GM06990 (cell line): ENCODE data around the gene DISC1.

Experiments used
- DNase-seq: peaks from one replicate; pipeline ENCODE4 v3.0.0-alpha.2; 2011; ENCODE audit not compliant: insufficient read length; ENCODE audit errors: extremely low read depth
- H3K27me3 ChIP-seq: replicated peaks from 2 replicates; pipeline ENCODE4 v1.6.0; 2011; ENCODE audit warnings: low read length; ENCODE audit not compliant: control insufficient read depth, insufficient read depth
- H3K36me3 ChIP-seq: 2 replicates; pipeline ENCODE4 v1.5.1; 2011; ENCODE audit warnings: low read length; ENCODE audit not compliant: control insufficient read depth, insufficient read depth
- H3K4me3 ChIP-seq: replicated peaks from 2 replicates; pipeline ENCODE4 v1.5.1; 2011; ENCODE audit warnings: low read depth, mild to moderate bottlenecking, control low read depth, low read length
- TF ChIP-seq, protein P1 (sequence below): IDR thresholded peaks from 2 replicates; pipeline ENCODE4 v1.5.1; 2011; ENCODE audit warnings: low read length, control low read depth, mild to moderate bottlenecking, inconsistent platforms; ENCODE audit not compliant: insufficient read depth, poor library complexity, severe bottlenecking

The DISC1 gene

DNA sequence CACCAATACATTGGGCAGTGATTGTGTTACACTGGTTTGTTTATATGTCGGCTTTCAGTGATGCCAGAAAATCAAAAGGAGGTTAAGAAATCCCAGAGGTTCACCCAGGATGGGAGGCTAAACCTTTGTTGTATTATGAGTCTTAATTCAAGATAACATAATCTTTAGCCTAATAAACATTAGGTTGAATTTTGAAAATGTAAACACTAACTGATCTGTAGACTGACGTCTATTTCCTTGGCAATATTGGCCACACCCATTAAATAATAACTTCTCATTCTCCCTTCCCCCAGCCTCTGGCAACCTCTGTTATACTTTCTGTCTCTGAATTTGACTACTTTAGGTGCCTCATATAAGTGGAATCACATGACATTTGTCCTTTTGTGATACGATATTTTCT lies 238.7 kb downstream of the DISC1 start:
- no peak for DNase-seq
- H3K27me3 ChIP-seq = no peaks in the 10 kb centered on the region
- no peak overlapping the region for H3K4me3 ChIP-seq
- no peaks in the 10 kb centered on the region for H3K36me3 ChIP-seq
- TF ChIP-seq, protein P1, sequence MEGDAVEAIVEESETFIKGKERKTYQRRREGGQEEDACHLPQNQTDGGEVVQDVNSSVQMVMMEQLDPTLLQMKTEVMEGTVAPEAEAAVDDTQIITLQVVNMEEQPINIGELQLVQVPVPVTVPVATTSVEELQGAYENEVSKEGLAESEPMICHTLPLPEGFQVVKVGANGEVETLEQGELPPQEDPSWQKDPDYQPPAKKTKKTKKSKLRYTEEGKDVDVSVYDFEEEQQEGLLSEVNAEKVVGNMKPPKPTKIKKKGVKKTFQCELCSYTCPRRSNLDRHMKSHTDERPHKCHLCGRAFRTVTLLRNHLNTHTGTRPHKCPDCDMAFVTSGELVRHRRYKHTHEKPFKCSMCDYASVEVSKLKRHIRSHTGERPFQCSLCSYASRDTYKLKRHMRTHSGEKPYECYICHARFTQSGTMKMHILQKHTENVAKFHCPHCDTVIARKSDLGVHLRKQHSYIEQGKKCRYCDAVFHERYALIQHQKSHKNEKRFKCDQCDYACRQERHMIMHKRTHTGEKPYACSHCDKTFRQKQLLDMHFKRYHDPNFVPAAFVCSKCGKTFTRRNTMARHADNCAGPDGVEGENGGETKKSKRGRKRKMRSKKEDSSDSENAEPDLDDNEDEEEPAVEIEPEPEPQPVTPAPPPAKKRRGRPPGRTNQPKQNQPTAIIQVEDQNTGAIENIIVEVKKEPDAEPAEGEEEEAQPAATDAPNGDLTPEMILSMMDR = no peak

DNA sequence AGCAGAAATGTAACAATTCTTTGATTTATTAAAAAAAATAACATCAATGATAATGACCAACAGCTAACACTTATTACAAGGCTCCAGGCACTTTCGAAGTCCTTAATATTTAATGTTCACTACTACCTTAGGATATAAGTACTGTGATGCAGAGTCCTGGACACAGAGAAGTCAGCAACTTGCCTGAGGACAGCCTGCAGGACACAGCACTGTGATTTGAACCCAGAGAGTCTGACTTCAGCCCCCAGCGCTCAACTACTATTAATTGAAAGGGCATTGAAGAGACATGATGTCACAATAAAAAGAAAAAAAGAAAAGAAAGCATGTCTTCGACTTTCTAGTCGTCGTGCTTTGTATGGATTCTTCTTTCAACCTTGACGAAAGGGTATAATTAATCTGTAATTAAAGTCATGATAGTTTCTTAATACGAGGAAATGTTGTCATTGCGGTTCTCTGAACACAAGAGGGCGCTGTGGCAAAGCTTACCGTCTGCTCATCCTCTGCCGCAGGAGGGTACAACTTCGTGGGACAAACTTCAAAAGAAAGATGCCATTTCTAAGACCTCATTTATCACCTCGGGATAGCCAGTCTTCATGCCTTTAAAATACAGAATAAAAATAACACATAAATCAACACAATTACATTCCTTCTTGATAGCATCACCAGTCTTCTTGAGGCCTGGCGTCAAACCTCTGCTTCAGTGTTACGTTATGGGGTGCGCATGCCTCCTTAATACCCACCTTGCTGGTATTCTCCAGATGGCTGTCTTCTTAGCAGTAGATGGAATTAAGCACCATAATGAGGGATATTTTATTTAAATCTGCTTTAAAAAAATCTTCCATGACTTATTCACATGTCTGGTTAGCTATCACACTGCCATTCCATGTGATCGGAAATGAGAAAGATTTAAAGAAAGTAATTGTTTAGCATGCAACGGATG lies 240.1 kb downstream of the DISC1 start:
- Histone ChIP-seq H3K36me3 (no peaks in the 10 kb centered on the region), H3K27me3 (no peaks in the 10 kb centered on the region), H3K4me3 (no peak overlapping the region)
- TF ChIP-seq, protein P1 = peak; percentile 77
- no peak for DNase-seq

DNA sequence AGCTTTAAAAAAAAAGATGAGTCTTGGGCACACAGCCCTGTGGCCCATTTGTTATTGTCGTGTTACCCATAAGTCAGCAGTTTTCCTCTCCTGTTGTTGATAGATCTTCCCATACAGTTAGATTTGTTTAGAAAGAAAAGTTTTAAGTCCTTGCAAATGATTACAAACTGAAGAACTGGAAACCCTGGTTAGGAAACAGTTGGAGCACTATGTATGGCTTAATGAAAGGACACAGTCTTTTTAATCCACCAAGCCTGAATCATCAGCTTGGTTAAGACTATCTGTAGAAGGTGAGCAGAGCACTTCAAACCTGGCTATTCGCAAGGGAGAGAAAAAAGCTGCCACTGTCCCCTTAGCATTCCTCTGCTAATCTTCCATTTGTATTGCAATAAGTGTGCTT lies 241.0 kb downstream of the DISC1 start:
- TF ChIP-seq, protein P1 = no peak
- Histone ChIP-seq H3K4me3 (no peak overlapping the region), H3K27me3 (no peaks in the 10 kb centered on the region), H3K36me3 (no peaks in the 10 kb centered on the region)
- DNase-seq = no peak

DNA sequence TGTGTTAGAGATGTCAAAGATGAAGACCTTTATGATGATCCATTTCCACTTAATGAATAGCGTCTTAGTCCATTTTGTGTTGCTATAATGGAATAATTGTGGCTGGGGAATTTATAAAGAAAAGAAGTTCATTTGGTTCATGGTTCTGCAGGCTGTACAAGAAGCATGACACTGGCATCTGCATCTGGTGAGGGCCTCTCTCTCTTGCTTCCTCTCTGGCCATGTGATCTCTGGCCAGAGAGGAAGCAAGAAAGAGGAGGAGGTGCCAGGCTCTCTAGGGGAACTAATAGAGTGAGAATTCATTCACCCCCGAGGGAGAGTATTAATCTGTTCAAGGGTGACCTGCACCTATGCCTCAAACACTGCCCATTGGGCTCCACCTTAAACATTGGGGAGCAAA lies 242.8 kb downstream of the DISC1 start:
- DNase-seq = no peak
- Histone ChIP-seq H3K36me3 (no peaks in the 10 kb centered on the region), H3K27me3 (no peaks in the 10 kb centered on the region), H3K4me3 (no peak overlapping the region)
- TF ChIP-seq, protein P1 = no peak

DNA sequence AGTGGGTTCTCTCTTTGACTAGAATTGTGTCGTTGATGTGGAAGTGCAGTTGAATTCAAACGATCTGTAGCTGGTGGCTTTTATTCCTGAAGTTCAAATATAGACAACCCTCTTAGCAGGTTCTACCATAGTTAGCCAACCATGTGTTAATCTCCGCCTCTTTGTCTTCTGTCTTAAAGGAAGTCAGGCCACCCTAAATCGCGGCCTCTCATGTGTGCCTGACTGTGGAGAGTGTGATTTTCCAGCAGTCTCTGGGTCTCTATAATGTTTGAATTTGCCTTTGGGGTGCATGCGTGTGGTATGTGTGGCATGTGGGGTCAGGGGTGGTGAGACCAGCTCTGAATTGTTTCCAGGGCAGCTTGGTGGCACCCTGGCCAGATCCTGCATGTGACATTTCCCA lies 244.9 kb downstream of the DISC1 start:
- TF ChIP-seq, protein P1 = no peak
- Histone ChIP-seq H3K4me3 (no peak overlapping the region), H3K36me3 (no peaks in the 10 kb centered on the region), H3K27me3 (no peaks in the 10 kb centered on the region)
- no peak for DNase-seq
